GM23248 (cell line): ENCODE data around the gene NUP42. TPM values are rescaled to one million over a fixed set of nuclear protein-coding genes. Genes with fewer than 3 reads are reported as not detected.
A peak's percentile ranks its signal among the peaks of the same experiment; 100 is the strongest.

Experiments
- DNase-seq: peaks from one replicate; pipeline ENCODE4 v3.0.0-alpha.2; 2015
- H2AFZ ChIP-seq: fragments of 200-600 bp; sonication (generic); 2 replicates; pipeline ENCODE4 v1.6.1; 2016; ENCODE audit warnings: antibody characterized with exemption
- H3F3A ChIP-seq: fragments of 200-600 bp; sonication (generic); 2 replicates; pipeline ENCODE4 v1.6.1; 2016; ENCODE audit warnings: mild to moderate bottlenecking, antibody characterized with exemption, mixed run types; ENCODE audit not compliant: insufficient read depth
- H3K27ac ChIP-seq: fragments of 200-600 bp; sonication (generic); 2 replicates; pipeline ENCODE4 v1.5.1; 2016; ENCODE audit warnings: mild to moderate bottlenecking
- H3K27me3 ChIP-seq: fragments of 200-600 bp; sonication (generic); replicated peaks from 2 replicates; pipeline ENCODE4 v1.6.1; 2016; ENCODE audit warnings: mild to moderate bottlenecking; ENCODE audit not compliant: insufficient read depth
- H3K36me3 ChIP-seq: fragments of 200-600 bp; sonication (generic); 2 replicates; pipeline ENCODE4 v1.6.1; 2016; ENCODE audit warnings: low read depth, mild to moderate bottlenecking
- H3K4me1 ChIP-seq: fragments of 200-600 bp; sonication (generic); 2 replicates; pipeline ENCODE4 v1.6.1; 2016; ENCODE audit warnings: mild to moderate bottlenecking; ENCODE audit not compliant: insufficient read depth
- H3K4me2 ChIP-seq: fragments of 200-600 bp; sonication (generic); one replicate; pipeline ENCODE4 v1.6.1; 2016; ENCODE audit warnings: mild to moderate bottlenecking; ENCODE audit not compliant: unreplicated experiment
- H3K4me3 ChIP-seq: fragments of 200-600 bp; sonication (generic); 2 replicates; pipeline ENCODE4 v1.5.1; 2016; ENCODE audit warnings: mild to moderate bottlenecking
- H3K79me2 ChIP-seq: fragments of 200-600 bp; sonication (generic); 2 replicates; pipeline ENCODE4 v1.6.1; 2016; ENCODE audit warnings: mild to moderate bottlenecking; ENCODE audit not compliant: insufficient read depth
- H3K9ac ChIP-seq: fragments of 200-600 bp; sonication (generic); 2 replicates; pipeline ENCODE4 v1.6.1; 2016; ENCODE audit warnings: mild to moderate bottlenecking
- H3K9me2 ChIP-seq: fragments of 200-600 bp; sonication (generic); 2 replicates; pipeline ENCODE4 v1.6.1; 2016; ENCODE audit warnings: mixed run types, mild to moderate bottlenecking, moderate library complexity; ENCODE audit not compliant: insufficient read depth
- H3K9me3 ChIP-seq: fragments of 200-600 bp; sonication (generic); one replicate; pipeline ENCODE4 v1.6.1; 2017; ENCODE audit warnings: low read depth
- H4K20me1 ChIP-seq: fragments of 200-600 bp; sonication (generic); 2 replicates; pipeline ENCODE4 v1.6.0; 2016; ENCODE audit not compliant: insufficient read depth
- EZH2 ChIP-seq: fragments of 200-600 bp; sonication (generic); IDR thresholded peaks from 2 replicates; pipeline ENCODE4 v1.6.1; 2018; ENCODE audit warnings: antibody characterized with exemption, mild to moderate bottlenecking; ENCODE audit not compliant: insufficient read depth, poor library complexity, severe bottlenecking
- EZH2phosphoT487 ChIP-seq: fragments of 200-600 bp; sonication (generic); IDR thresholded peaks from 2 replicates; pipeline ENCODE4 v1.6.1; 2018; ENCODE audit warnings: antibody characterized with exemption, moderate library complexity, mild to moderate bottlenecking, low read depth; ENCODE audit not compliant: insufficient read depth
- WGBS, 2 experiments: methylation state at CpG; one replicate each; pipeline ENCODE4 v1.1.6; 2015 to 2017; ENCODE audit warnings: low lambda C conversion rate in 2 of 2, low coverage in 1 of 2; ENCODE audit errors: missing lambda C conversion rate in 2 of 2; 5-methylcytosine and 5-hydroxymethylcytosine counted together
- in situ Hi-C: fragments of 300-500 bp; cut with MboI; formaldehyde crosslinking; loops from 2 replicates; pipeline ENCODE4 v1.15.0; 2020
- polyA plus RNA-seq: library from polyadenylated mRNA; unstranded; fragments of >200 nt; fragmentation: Nextera tagmentation; extraction: Ambion mirVana; gene quantifications from 2 replicates; pipeline ENCODE4 v1.2.1, GENCODE V29; 2016
- total RNA-seq: library from RNA; depleted of rRNA; stranded (reverse); fragments of >200 nt; shearing (Covaris generic); gene quantifications from 2 replicates; pipeline ENCODE4 v1.2.3, GENCODE V29; 2014

Gene NUP42
- total and polyA plus RNA-seq, 2 experiments from 2014 or later, result 27.1 to 34.2 TPM

- Histone ChIP-seq H2AFZ (no peak overlapping the region), H3K27me3 (no peaks in the 10 kb centered on the region), H3K27ac (no peak overlapping the region), H3K9ac (no peak overlapping the region), H3K9me3 (no peaks in the 10 kb centered on the region), H3F3A (peaks cover 28% of the 10 kb centered on the region), H3K36me3 (no peaks in the 10 kb centered on the region), H4K20me1 (no peaks in the 10 kb centered on the region), H3K4me2 (no peak overlapping the region), H3K79me2 (no peaks in the 10 kb centered on the region), H3K9me2 (no peaks in the 10 kb centered on the region), H3K4me1 (peaks cover 25% of the 10 kb centered on the region), H3K4me3 (no peak overlapping the region)
- TF ChIP-seq EZH2 (no peak), EZH2phosphoT487 (no peak)
- in situ Hi-C loops, result loop anchor here (25.0 kb wide), 1 partner anchor 705 kb away; no protein-coding TSS in a partner anchor
- 67 to 79% methylated on average over 3 of the region's 3 CpGs for WGBS, 2 experiments
- DNase-seq, result peak; percentile 56
Observed at GRCh38 chr7:23242321-23242720, 60.5 kb downstream of the NUP42 start.

DNA sequence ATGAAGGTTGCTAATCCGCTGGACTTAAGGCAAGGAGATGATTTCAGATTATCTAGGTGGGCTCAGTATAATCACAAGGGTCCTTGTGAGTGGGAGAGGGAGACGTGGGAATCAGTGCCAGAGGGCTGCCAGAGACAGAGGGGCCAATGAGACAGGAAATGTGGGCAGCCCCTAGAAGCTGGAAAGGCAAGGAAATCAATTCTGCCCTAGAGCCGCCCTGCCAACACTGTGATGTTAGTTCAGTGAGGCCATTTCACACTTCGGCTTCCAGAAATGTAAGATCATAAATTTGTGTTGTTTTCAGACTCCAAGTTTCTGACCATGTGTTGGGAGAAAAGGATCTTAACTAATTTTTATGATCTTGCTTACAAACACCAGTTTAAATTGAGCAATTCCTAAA is 61.1 kb downstream of the NUP42 start:
- Histone ChIP-seq H3K27ac (peak overlapping the region; percentile 31; the same call in 1 of the 2 replicates), H3K9me3 (no peaks in the 10 kb centered on the region), H3K4me2 (peak overlapping the region; percentile 81), H3K27me3 (no peaks in the 10 kb centered on the region), H3K4me3 (peak overlapping the region; percentile 65), H2AFZ (peak overlapping the region; percentile 75), H3F3A (peaks cover 30% of the 10 kb centered on the region), H3K36me3 (no peaks in the 10 kb centered on the region), H3K4me1 (peaks cover 29% of the 10 kb centered on the region), H3K9me2 (no peaks in the 10 kb centered on the region), H4K20me1 (no peaks in the 10 kb centered on the region), H3K79me2 (0 out of 2 replicates have a peak, but pooled peaks cover under 1% of the 10 kb centered on the region), H3K9ac (peak overlapping the region; percentile 38; the same call in 1 of the 2 replicates)
- no peak for TF ChIP-seq EZH2
- no peak for TF ChIP-seq EZH2phosphoT487
- peak; percentile 20 for DNase-seq
- 35 to 36% methylated on average over 4 of the region's 4 CpGs for WGBS, 2 experiments
- in situ Hi-C loops, result loop anchor here (25.0 kb wide), 1 partner anchor 706 kb away; no protein-coding TSS in a partner anchor

- 0% methylated on average over 7 of the region's 7 CpGs for WGBS, 2 experiments
- Histone ChIP-seq H3K79me2 (peaks cover 11% of the 10 kb centered on the region; the same call in 1 of the 2 replicates), H3K4me3 (peak within 1 kb of the TSS; percentile 73), H3K9ac (peak within 1 kb of the TSS; percentile 76), H2AFZ (peak within 1 kb of the TSS; percentile 99), H3K4me2 (peak within 1 kb of the TSS; percentile 88), H3K36me3 (no peaks in the 10 kb centered on the region), H3K9me3 (no peaks in the 10 kb centered on the region), H3K27me3 (no peaks in the 10 kb centered on the region), H3F3A (peaks cover 35% of the 10 kb centered on the region), H3K9me2 (no peaks in the 10 kb centered on the region), H3K27ac (peak within 1 kb of the TSS; percentile 78), H4K20me1 (no peaks in the 10 kb centered on the region), H3K4me1 (peaks cover 36% of the 10 kb centered on the region)
- peak; percentile 95 for DNase-seq
- in situ Hi-C loops, result loop anchor here (25.0 kb wide), 1 partner anchor 709 kb away; no protein-coding TSS in a partner anchor
- no peak for TF ChIP-seq EZH2
- TF ChIP-seq EZH2phosphoT487, result no peak
Observed at GRCh38 chr7:23246555-23246954, 64.7 kb downstream of the NUP42 start, which contains the start of gene GPNMB. Gene GPNMB (plus strand): TSS chr7:23246775. CDS start chr7:23246858, 83 bp downstream.

DNA sequence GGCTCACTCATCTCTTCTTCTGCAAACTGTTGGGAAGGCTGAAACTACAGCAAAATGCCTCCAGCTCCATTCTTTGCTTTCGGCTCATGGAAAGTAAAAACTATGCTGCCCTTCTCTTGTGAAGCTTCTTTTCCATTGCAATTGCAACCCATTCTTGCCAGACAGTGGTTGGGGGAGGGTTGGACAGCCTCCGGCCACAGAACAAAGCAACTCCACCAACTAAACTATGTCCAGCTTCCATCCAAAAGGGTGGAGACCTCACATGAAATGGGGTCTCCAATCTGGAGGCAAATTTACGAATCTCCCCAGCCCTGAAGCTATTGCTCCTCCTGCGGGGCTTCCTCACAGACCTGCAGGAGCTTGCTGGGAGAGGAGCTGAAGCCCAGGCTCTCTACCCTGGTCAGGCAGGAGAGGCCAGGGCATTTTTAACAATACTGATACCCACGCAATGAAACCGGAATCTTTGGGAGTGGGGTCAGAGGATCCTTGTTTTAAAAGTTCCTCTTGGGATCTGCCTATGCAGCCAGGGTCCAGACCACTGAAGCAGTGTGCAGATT is 65.3 kb downstream of the NUP42 start:
- H3K4me3 ChIP-seq, result peak overlapping the region; percentile 73
- no peaks in the 10 kb centered on the region for H3K9me3 ChIP-seq
- H3F3A ChIP-seq, result peaks cover 35% of the 10 kb centered on the region
- DNase-seq, result no peak
- peak overlapping the region; percentile 78 for H3K27ac ChIP-seq
- H3K27me3 ChIP-seq, result no peaks in the 10 kb centered on the region
- TF ChIP-seq EZH2phosphoT487, result no peak
- TF ChIP-seq EZH2, result no peak
- H3K4me2 ChIP-seq, result peak overlapping the region; percentile 88
- H3K79me2 ChIP-seq, result peaks cover 11% of the 10 kb centered on the region; the same call in 1 of the 2 replicates
- H4K20me1 ChIP-seq, result no peaks in the 10 kb centered on the region
- H3K9ac ChIP-seq, result peak overlapping the region; percentile 76
- H2AFZ ChIP-seq, result peak overlapping the region; percentile 99
- H3K36me3 ChIP-seq, result no peaks in the 10 kb centered on the region
- peaks cover 36% of the 10 kb centered on the region for H3K4me1 ChIP-seq
- in situ Hi-C loops, result loop anchor here (25.0 kb wide), 1 partner anchor 710 kb away; no protein-coding TSS in a partner anchor
- 2 to 4% methylated on average over 6 of the region's 6 CpGs for WGBS, 2 experiments
- no peaks in the 10 kb centered on the region for H3K9me2 ChIP-seq
